GM06990 (cell line): ENCODE results near the gene YIPF1.

ENCODE experiments used
- DNase-seq: peaks from one replicate; pipeline ENCODE4 v3.0.0-alpha.2; 2011; ENCODE audit not compliant: insufficient read length; ENCODE audit errors: extremely low read depth
- H3K27me3 ChIP-seq: replicated peaks from 2 replicates; pipeline ENCODE4 v1.6.0; 2011; ENCODE audit warnings: low read length; ENCODE audit not compliant: control insufficient read depth, insufficient read depth
- H3K36me3 ChIP-seq: 2 replicates; pipeline ENCODE4 v1.5.1; 2011; ENCODE audit warnings: low read length; ENCODE audit not compliant: control insufficient read depth, insufficient read depth
- H3K4me3 ChIP-seq: replicated peaks from 2 replicates; pipeline ENCODE4 v1.5.1; 2011; ENCODE audit warnings: low read depth, mild to moderate bottlenecking, control low read depth, low read length
- TF ChIP-seq, protein P1 (sequence below): IDR thresholded peaks from 2 replicates; pipeline ENCODE4 v1.5.1; 2011; ENCODE audit warnings: low read length, control low read depth, mild to moderate bottlenecking, inconsistent platforms; ENCODE audit not compliant: insufficient read depth, poor library complexity, severe bottlenecking

The YIPF1 gene

DNA sequence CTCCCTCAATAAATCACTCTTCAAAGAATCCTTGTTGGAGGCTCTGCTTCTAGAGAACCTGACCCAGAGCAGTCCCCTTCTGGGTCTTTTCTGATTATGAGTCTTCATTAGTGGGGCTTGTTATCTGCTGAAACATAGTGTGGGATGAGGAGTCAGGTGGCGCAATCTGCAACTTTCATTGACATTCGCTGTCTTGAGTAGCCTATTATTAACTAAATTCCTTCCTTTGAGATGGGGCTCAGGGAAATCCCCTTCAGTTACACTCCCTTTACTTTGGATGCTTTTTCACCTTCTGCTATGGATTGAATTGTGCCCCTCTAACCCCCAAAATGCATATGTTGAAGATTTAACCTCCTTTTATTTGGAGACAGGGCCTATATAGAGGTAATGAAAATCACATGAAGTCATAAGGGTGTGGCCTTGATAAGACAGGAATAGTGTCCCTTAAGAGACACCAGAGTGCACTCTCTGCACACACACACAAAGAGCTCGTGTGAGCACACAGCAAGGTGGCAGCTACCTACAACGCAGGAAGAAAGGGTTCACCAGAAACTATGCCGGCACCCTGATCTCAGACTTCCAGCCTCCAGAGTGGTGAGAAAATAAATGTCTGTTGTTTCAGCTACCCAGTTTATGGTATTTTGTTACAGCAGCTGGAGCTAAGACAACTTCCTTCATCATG, 23.9 kb upstream of the YIPF1 start:
- H3K27me3 ChIP-seq, result no peaks in the 10 kb centered on the region
- peaks cover 1% of the 10 kb centered on the region for H3K36me3 ChIP-seq
- no peak overlapping the region for H3K4me3 ChIP-seq
- DNase-seq, result no peak
- TF ChIP-seq, protein P1, sequence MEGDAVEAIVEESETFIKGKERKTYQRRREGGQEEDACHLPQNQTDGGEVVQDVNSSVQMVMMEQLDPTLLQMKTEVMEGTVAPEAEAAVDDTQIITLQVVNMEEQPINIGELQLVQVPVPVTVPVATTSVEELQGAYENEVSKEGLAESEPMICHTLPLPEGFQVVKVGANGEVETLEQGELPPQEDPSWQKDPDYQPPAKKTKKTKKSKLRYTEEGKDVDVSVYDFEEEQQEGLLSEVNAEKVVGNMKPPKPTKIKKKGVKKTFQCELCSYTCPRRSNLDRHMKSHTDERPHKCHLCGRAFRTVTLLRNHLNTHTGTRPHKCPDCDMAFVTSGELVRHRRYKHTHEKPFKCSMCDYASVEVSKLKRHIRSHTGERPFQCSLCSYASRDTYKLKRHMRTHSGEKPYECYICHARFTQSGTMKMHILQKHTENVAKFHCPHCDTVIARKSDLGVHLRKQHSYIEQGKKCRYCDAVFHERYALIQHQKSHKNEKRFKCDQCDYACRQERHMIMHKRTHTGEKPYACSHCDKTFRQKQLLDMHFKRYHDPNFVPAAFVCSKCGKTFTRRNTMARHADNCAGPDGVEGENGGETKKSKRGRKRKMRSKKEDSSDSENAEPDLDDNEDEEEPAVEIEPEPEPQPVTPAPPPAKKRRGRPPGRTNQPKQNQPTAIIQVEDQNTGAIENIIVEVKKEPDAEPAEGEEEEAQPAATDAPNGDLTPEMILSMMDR, result no peak

DNA sequence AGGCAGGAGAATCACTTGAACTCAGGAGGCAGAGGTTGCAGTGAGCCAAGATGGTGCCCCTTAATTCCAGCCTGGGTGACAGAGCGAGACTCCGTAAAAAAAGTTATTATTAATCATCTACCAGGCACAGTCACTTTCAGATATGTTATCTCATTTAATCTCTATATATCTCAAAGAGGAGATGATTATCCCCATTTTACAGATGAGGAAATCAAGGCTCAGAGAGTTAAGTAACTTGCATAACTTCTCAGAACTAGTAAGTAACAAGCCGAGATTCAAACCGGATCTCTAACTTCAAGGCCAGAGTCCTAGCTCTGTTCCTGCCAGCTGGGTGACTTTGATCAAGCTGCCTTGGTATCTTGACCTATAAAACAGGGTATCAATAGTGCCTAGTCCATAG, 21.8 kb upstream of the YIPF1 start:
- no peak for DNase-seq
- TF ChIP-seq, protein P1, result no peak
- Histone ChIP-seq H3K27me3 (no peaks in the 10 kb centered on the region), H3K4me3 (no peak overlapping the region), H3K36me3 (peaks cover 1% of the 10 kb centered on the region)

DNA sequence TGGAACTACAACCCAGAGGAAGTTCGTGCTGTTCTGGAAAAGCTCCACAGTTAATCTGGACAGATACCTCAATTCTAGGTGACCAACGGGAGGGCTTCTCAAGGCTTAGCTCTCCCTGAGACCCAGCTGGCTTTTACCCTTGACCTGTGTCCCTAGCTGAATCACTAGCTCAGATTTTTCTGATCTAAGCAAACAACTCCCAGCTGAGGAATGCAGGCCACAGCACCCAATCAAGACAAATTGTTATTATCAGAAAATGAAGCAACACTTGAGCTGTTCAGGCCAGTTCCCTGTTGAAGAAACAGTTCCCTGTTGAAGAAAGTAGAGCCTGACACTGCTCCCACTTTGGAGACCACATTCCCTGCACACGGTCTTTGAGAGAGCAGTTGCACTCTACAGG, 20.3 kb upstream of the YIPF1 start:
- no peaks in the 10 kb centered on the region; the same call in none of the 2 replicates for H3K36me3 ChIP-seq
- H3K27me3 ChIP-seq, result no peaks in the 10 kb centered on the region
- TF ChIP-seq, protein P1, result no peak
- DNase-seq, result no peak
- no peak overlapping the region for H3K4me3 ChIP-seq

DNA sequence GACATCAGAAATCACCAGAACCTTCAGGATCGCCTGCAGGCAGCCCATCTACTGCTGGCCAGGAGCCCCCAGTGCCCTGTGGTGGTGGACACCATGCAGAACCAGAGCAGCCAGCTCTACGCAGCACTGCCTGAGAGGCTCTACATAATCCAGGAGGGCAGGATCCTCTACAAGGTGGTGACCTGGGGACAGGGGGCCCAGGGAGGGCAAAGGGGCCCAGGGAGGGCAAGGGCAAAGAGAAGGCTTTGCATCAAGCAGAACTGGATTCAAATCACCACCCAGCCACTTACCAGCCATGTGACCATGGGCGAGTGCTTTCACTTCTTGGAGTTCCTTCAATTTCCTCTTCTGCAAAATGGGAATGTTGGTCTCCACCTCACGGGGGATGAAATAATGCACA, 16.5 kb upstream of the YIPF1 start:
- no peaks in the 10 kb centered on the region; the same call in 1 of the 2 replicates for H3K36me3 ChIP-seq
- no peak for DNase-seq
- no peaks in the 10 kb centered on the region for H3K27me3 ChIP-seq
- TF ChIP-seq, protein P1, result no peak
- no peak overlapping the region for H3K4me3 ChIP-seq

DNA sequence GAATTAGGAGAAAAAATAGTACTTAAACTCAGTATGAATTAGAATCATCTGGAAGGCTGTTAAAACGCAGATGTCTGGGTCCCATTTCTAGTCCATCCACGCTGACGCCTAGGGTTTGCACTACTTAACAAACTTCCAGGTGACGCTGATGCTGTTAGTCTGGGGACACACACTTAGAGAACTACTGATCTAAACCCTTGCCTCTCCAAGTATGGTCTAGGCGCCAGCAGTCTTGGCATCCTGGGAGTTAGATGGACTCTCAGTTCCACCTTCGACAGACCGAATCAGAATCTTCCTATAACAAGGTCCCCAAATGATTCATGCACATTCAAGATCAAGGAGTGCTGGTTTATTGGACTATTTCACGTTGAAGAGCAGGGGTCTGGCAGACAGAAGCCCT, 15.9 kb upstream of the YIPF1 start:
- Histone ChIP-seq H3K27me3 (no peaks in the 10 kb centered on the region), H3K36me3 (no peaks in the 10 kb centered on the region; the same call in 1 of the 2 replicates), H3K4me3 (no peak overlapping the region)
- TF ChIP-seq, protein P1, result no peak
- DNase-seq, result no peak
